Liver (tissue), 9 donors: Measurements from ENCODE around the gene BDP1. TPM values are rescaled to one million over a fixed set of nuclear protein-coding genes. Genes with fewer than 3 reads are reported as not detected.
A peak's percentile ranks its signal among the peaks of the same experiment; 100 is the strongest.

Experiments
- DNase-seq: peaks from one replicate; pipeline ENCODE4 v3.0.0-alpha.2; 2017; ENCODE audit warnings: low spot score
- H3K27ac ChIP-seq, 2 donors: one replicate each; pipeline ENCODE4 v1.7.0; 2013; ENCODE audit warnings: inconsistent platforms in 2 of 2, low read length in 2 of 2, control low read depth in 1 of 2, low read depth in 1 of 2, mild to moderate bottlenecking in 1 of 2
- H3K27me3 ChIP-seq, 4 donors: one replicate each; pipeline versions ENCODE4 v1.6.1 to v1.7.0; 2013; ENCODE audit warnings: low read length in 3 of 4, inconsistent platforms in 1 of 4, mild to moderate bottlenecking in 1 of 4, moderate library complexity in 1 of 4; ENCODE audit not compliant: control insufficient read depth in 4 of 4, insufficient read depth in 4 of 4
- H3K36me3 ChIP-seq, 4 donors: one replicate each; pipeline versions ENCODE4 v1.6.1 to v1.7.0; 2013; ENCODE audit warnings: low read length in 3 of 4, mild to moderate bottlenecking in 3 of 4, low read depth in 1 of 4, moderate library complexity in 1 of 4; ENCODE audit not compliant: control insufficient read depth in 4 of 4, insufficient read depth in 3 of 4
- H3K4me1 ChIP-seq, 4 donors: one replicate each; pipeline versions ENCODE4 v1.6.1 to v1.7.0; 2013; ENCODE audit warnings: low read length in 3 of 4, mild to moderate bottlenecking in 3 of 4, moderate library complexity in 1 of 4; ENCODE audit not compliant: control insufficient read depth in 4 of 4, insufficient read depth in 4 of 4
- H3K4me3 ChIP-seq, 3 donors: one replicate each; pipeline versions ENCODE4 v1.6.1 to v1.7.0; 2013; ENCODE audit warnings: low read length in 3 of 3, control low read depth in 1 of 3, low read depth in 1 of 3, mild to moderate bottlenecking in 1 of 3
- H3K9ac ChIP-seq, 2 donors: one replicate each; pipeline ENCODE4 v1.7.0; 2013; ENCODE audit warnings: low read length in 2 of 2, mild to moderate bottlenecking in 2 of 2, moderate library complexity in 2 of 2, control low read depth in 1 of 2, low read depth in 1 of 2
- H3K9me3 ChIP-seq, 4 donors: one replicate each; pipeline versions ENCODE4 v1.6.1 to v1.7.0; 2013; ENCODE audit warnings: low read length in 3 of 4; ENCODE audit not compliant: control insufficient read depth in 4 of 4
- EGR1 ChIP-seq, 2 donors: IDR thresholded peaks; 2 replicates each; pipeline ENCODE4 v1.6.1; 2016 to 2018; ENCODE audit warnings: antibody characterized with exemption in 2 of 2, low read depth in 2 of 2
- FOXA2 ChIP-seq: IDR thresholded peaks from 2 replicates; pipeline ENCODE4 v1.6.1; 2016; ENCODE audit warnings: antibody characterized with exemption
- GABPA ChIP-seq, 2 donors: IDR thresholded peaks in 1 of 2; conservative IDR thresholded peaks in 1 of 2; 2 replicates each; pipeline ENCODE4 v1.6.1; 2016; ENCODE audit warnings: antibody characterized with exemption in 2 of 2, mild to moderate bottlenecking in 1 of 2, moderate library complexity in 1 of 2
- HNF4A ChIP-seq, 2 donors: conservative IDR thresholded peaks; 2 replicates each; pipeline ENCODE4 v1.6.1; 2016; ENCODE audit warnings: antibody characterized with exemption in 2 of 2, mild to moderate bottlenecking in 2 of 2
- HNF4G ChIP-seq: IDR thresholded peaks from 2 replicates; pipeline ENCODE4 v1.6.1; 2016; ENCODE audit warnings: antibody characterized with exemption
- JUND ChIP-seq, 2 donors: IDR thresholded peaks; 2 replicates each; pipeline ENCODE4 v1.6.1; 2016; ENCODE audit warnings: antibody characterized with exemption in 2 of 2
- NR2F2 ChIP-seq: IDR thresholded peaks from 2 replicates; pipeline ENCODE4 v1.6.1; 2016; ENCODE audit warnings: antibody characterized with exemption
- RAD21 ChIP-seq, 2 donors: IDR thresholded peaks; 2 replicates each; pipeline ENCODE4 v1.6.1; 2016; ENCODE audit warnings: antibody characterized with exemption in 2 of 2, mild to moderate bottlenecking in 2 of 2
- RXRA ChIP-seq, 2 donors: IDR thresholded peaks; 2 replicates each; pipeline ENCODE4 v1.6.1; 2017 to 2018; ENCODE audit warnings: antibody characterized with exemption in 2 of 2, mild to moderate bottlenecking in 1 of 2
- SP1 ChIP-seq: IDR thresholded peaks from 2 replicates; pipeline ENCODE4 v1.6.1; 2018; ENCODE audit warnings: antibody characterized with exemption, mild to moderate bottlenecking
- TAF1 ChIP-seq: conservative IDR thresholded peaks from 2 replicates; pipeline ENCODE4 v1.6.1; 2016; ENCODE audit warnings: antibody characterized with exemption, mild to moderate bottlenecking
- YY1 ChIP-seq: IDR thresholded peaks from 2 replicates; pipeline ENCODE4 v1.6.1; 2016; ENCODE audit warnings: antibody characterized with exemption, mild to moderate bottlenecking
- WGBS: extraction: QIAGEN DNeasy Blood & Tissue Kit; methylation state at CpG from one replicate; pipeline ENCODE4 v1.1.7; 2013; 5-methylcytosine and 5-hydroxymethylcytosine counted together
- polyA plus RNA-seq, 2 donors: library from polyadenylated mRNA; stranded (reverse) in 1 of 2; unstranded in 1 of 2; fragments of 200-250 nt in 1 of 2; fragments of >200 nt in 1 of 2; fragmentation: Nextera tagmentation in 1 of 2; extraction: Ambion mirVana in 1 of 2; gene quantifications; one replicate each; pipeline versions ENCODE4 v1.2.1 to v1.2.3, GENCODE V29; 2013 to 2015
- total RNA-seq, 2 donors: library from RNA; depleted of rRNA; stranded (reverse); fragments of >200 nt; gene quantifications; one replicate each; pipeline ENCODE4 v1.2.3, GENCODE V29; 2014
- TF ChIP-seq, protein P1 (sequence below): IDR thresholded peaks from 2 replicates; pipeline ENCODE4 v1.6.1; 2016; ENCODE audit warnings: antibody characterized with exemption
- TF ChIP-seq, protein P2 (sequence below): fragments of 150-350 bp; IDR thresholded peaks from 2 replicates; pipeline ENCODE4 v1.5.1; 2017; ENCODE audit warnings: improper control_type of control experiment, low read depth, low read length; ENCODE audit not compliant: missing input control
- TF ChIP-seq, protein P3 (sequence below): IDR thresholded peaks from 2 replicates; pipeline ENCODE4 v1.6.1; 2016; ENCODE audit warnings: antibody characterized with exemption
- TF ChIP-seq, protein P4 (sequence below): IDR thresholded peaks from 2 replicates; pipeline ENCODE4 v1.6.1; 2016; ENCODE audit warnings: antibody characterized with exemption
- donor health status: healthy.
- donor health status: healthy.
- donor health status: healthy.
- donor health status: healthy.
- donor health status: healthy.

Gene BDP1
- total and polyA plus RNA-seq, 4 donors, result 3.8 to 17.2 (median 12.7) TPM

DNA sequence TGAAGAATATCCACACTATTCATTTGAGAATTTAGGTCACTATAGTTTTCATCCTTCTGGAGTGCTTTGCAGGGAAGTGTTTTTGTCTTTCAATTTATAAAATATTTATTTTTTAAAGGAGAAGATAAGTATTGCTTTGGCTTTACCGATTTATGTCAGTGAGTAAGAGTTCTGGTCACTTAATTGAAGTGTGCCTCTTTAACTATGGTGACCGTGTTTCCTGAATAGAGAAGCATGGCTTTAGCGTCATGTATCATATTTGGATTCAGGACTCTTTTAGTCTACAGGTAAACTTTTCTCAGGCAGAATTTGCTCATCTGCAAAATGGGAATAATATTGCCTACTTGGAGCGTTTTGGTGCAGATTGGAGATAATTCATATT, 902 bp downstream of the BDP1 start (continued):
- TF ChIP-seq, protein P1, sequence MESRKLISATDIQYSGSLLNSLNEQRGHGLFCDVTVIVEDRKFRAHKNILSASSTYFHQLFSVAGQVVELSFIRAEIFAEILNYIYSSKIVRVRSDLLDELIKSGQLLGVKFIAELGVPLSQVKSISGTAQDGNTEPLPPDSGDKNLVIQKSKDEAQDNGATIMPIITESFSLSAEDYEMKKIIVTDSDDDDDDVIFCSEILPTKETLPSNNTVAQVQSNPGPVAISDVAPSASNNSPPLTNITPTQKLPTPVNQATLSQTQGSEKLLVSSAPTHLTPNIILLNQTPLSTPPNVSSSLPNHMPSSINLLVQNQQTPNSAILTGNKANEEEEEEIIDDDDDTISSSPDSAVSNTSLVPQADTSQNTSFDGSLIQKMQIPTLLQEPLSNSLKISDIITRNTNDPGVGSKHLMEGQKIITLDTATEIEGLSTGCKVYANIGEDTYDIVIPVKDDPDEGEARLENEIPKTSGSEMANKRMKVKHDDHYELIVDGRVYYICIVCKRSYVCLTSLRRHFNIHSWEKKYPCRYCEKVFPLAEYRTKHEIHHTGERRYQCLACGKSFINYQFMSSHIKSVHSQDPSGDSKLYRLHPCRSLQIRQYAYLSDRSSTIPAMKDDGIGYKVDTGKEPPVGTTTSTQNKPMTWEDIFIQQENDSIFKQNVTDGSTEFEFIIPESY, result no peak
- no peak for TF ChIP-seq JUND (IDR thresholded peaks at IDR 0.05)

DNA sequence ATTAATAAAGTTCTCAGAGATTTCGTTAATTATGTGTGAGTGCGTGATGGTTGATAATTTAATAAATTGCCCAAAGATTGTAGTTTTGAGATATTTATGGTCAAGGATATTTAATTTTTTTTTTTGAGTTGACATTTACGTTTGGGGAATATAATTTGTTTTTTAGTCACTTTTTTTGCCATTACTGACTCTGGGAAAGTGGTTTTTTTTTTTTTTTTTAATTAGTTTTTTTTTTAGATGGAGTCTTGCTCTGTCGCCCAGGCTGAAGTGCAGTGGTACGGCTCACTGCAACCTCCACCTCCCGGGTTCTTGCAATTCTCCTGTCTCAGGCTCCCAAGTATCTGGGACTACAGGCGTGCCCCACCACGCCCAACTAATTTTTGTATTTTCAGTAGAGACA, 1.7 kb downstream of the BDP1 start:
- TF ChIP-seq, protein P2, sequence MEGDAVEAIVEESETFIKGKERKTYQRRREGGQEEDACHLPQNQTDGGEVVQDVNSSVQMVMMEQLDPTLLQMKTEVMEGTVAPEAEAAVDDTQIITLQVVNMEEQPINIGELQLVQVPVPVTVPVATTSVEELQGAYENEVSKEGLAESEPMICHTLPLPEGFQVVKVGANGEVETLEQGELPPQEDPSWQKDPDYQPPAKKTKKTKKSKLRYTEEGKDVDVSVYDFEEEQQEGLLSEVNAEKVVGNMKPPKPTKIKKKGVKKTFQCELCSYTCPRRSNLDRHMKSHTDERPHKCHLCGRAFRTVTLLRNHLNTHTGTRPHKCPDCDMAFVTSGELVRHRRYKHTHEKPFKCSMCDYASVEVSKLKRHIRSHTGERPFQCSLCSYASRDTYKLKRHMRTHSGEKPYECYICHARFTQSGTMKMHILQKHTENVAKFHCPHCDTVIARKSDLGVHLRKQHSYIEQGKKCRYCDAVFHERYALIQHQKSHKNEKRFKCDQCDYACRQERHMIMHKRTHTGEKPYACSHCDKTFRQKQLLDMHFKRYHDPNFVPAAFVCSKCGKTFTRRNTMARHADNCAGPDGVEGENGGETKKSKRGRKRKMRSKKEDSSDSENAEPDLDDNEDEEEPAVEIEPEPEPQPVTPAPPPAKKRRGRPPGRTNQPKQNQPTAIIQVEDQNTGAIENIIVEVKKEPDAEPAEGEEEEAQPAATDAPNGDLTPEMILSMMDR, result no peak
- TF ChIP-seq NR2F2 (no peak), TAF1 (no peak), FOXA2 (no peak), EGR1 (IDR thresholded peaks at IDR 0.05; ENCODE audit: low read depth in 2 of 2) (no peak), GABPA (IDR thresholded peaks at IDR 0.05 in 1 of 2, conservative IDR thresholded peaks at IDR 0.05 in 1 of 2) (no peak), JUND (IDR thresholded peaks at IDR 0.05) (no peak), YY1 (no peak), HNF4A (conservative IDR thresholded peaks at IDR 0.05) (no peak), RXRA (IDR thresholded peaks at IDR 0.05) (no peak), RAD21 (IDR thresholded peaks at IDR 0.05) (no peak)
- TF ChIP-seq, protein P3, sequence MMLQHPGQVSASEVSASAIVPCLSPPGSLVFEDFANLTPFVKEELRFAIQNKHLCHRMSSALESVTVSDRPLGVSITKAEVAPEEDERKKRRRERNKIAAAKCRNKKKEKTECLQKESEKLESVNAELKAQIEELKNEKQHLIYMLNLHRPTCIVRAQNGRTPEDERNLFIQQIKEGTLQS, result no peak
- TF ChIP-seq, protein P1, result no peak
- TF ChIP-seq, protein P4, sequence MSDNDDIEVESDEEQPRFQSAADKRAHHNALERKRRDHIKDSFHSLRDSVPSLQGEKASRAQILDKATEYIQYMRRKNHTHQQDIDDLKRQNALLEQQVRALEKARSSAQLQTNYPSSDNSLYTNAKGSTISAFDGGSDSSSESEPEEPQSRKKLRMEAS, result no peak
- no peak overlapping the region for H3K27ac ChIP-seq
- H3K4me3 ChIP-seq, result peak overlapping the region in 1 of 3 donors; percentile 68
- peaks cover 4 to 21% (median 18%) of the 10 kb centered on the region in 4 donors for H3K36me3 ChIP-seq
- H3K4me1 ChIP-seq, result peaks cover 7 to 15% (median 12%) of the 10 kb centered on the region in 4 donors
- WGBS, result 95% methylated on average over 8 of the region's 8 CpGs
- H3K27me3 ChIP-seq, result no peaks in the 10 kb centered on the region
- H3K9ac ChIP-seq, result no peak overlapping the region
- no peak for DNase-seq
- H3K9me3 ChIP-seq, result no peaks in the 10 kb centered on the region

DNA sequence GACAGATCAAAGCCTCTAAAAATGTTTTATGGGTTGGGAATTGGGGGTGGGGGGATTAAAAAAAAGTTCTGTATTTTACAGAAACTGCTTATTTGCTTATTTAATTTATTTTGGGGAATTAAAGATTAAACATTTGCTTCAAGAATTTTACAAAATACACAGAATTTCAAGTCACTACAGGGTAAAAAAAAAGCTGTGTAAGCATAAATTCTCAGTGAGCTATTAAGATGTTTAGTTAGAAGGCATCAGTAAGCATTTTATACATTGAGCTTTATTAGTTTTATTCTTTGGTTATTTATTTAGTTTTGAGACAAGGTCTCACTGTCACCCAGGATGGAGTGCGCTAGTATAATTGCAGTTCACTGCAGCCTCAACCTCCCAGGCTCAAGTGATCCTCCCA, 5.2 kb downstream of the BDP1 start:
- DNase-seq, result no peak
- peaks cover 18 to 48% (median 36%) of the 10 kb centered on the region in 4 donors for H3K36me3 ChIP-seq
- H3K9me3 ChIP-seq, result no peaks in the 10 kb centered on the region
- H3K27me3 ChIP-seq, result no peaks in the 10 kb centered on the region
- H3K4me3 ChIP-seq, result no peak overlapping the region
- H3K9ac ChIP-seq, result no peak overlapping the region
- H3K4me1 ChIP-seq, result peaks cover 6 to 13% (median 9%) of the 10 kb centered on the region in 4 donors
- H3K27ac ChIP-seq, result no peak overlapping the region
- 96% methylated on average over 1 of the region's 1 CpG for WGBS
- TF ChIP-seq RAD21 (IDR thresholded peaks at IDR 0.05), result no peak
- no peak for TF ChIP-seq TAF1
- TF ChIP-seq HNF4G, result no peak
- no peak for TF ChIP-seq YY1
- no peak for TF ChIP-seq HNF4A (conservative IDR thresholded peaks at IDR 0.05)
- TF ChIP-seq, protein P2, result no peak
- no peak for TF ChIP-seq SP1
- TF ChIP-seq RXRA (IDR thresholded peaks at IDR 0.05), result no peak
- no peak for TF ChIP-seq FOXA2
- TF ChIP-seq GABPA (IDR thresholded peaks at IDR 0.05 in 1 of 2, conservative IDR thresholded peaks at IDR 0.05 in 1 of 2), result no peak
- TF ChIP-seq, protein P1, result no peak
